Lung (tissue), 12 donors: ENCODE results near the gene DR1. TPM values are rescaled to one million over a fixed set of nuclear protein-coding genes. Genes with fewer than 3 reads are reported as not detected.

Source experiments
- ATAC-seq: fragments of 200-7000 bp; cut with Tn5 transposase; one replicate; pipeline ENCODE4 v1.9.1; 2020; ENCODE audit warnings: moderate number of reproducible peaks; ENCODE audit not compliant: insufficient read depth, low FRiP score
- DNase-seq, 3 donors: peaks; one replicate each; pipeline ENCODE4 v3.0.0-alpha.2; 2013 to 2017
- H3K27ac ChIP-seq, 2 donors: one replicate each; pipeline ENCODE4 v1.5.1; 2013; ENCODE audit warnings: mild to moderate bottlenecking in 2 of 2, moderate library complexity in 2 of 2, control low read depth in 1 of 2, inconsistent platforms in 1 of 2, low read depth in 1 of 2, low read length in 1 of 2
- H3K27me3 ChIP-seq, 3 donors: one replicate each; pipeline ENCODE4 v1.5.1; 2013; ENCODE audit warnings: low read length in 2 of 3; ENCODE audit not compliant: control insufficient read depth in 3 of 3, insufficient read depth in 3 of 3
- H3K36me3 ChIP-seq, 4 donors: one replicate each; pipeline ENCODE4 v1.5.1; 2013; ENCODE audit warnings: low read length in 4 of 4, mild to moderate bottlenecking in 1 of 4, moderate library complexity in 1 of 4; ENCODE audit not compliant: control insufficient read depth in 4 of 4, insufficient read depth in 4 of 4
- H3K4me1 ChIP-seq, 5 donors: one replicate each; pipeline ENCODE4 v1.5.1; 2013; ENCODE audit warnings: low read length in 5 of 5, mild to moderate bottlenecking in 2 of 5, moderate library complexity in 1 of 5; ENCODE audit not compliant: control insufficient read depth in 5 of 5, insufficient read depth in 5 of 5
- H3K4me3 ChIP-seq: one replicate; pipeline ENCODE4 v1.5.1; 2013; ENCODE audit warnings: mild to moderate bottlenecking, control low read depth, moderate library complexity
- H3K9ac ChIP-seq, 2 donors: one replicate each; pipeline ENCODE4 v1.5.1; 2013; ENCODE audit warnings: low read length in 2 of 2, control low read depth in 1 of 2; ENCODE audit not compliant: insufficient read depth in 1 of 2
- H3K9me3 ChIP-seq, 4 donors: one replicate each; pipeline ENCODE4 v1.5.1; 2013; ENCODE audit warnings: low read length in 3 of 4, mild to moderate bottlenecking in 1 of 4, moderate library complexity in 1 of 4; ENCODE audit not compliant: control insufficient read depth in 4 of 4, insufficient read depth in 3 of 4
- CTCF ChIP-seq: IDR thresholded peaks from 2 replicates; pipeline ENCODE4 v1.5.1; 2012; ENCODE audit warnings: mild to moderate bottlenecking; ENCODE audit errors: control extremely low read depth, extremely low read depth
- WGBS, 2 donors: extraction: QIAGEN DNeasy Blood & Tissue Kit; methylation state at CpG; one replicate each; pipeline ENCODE4 v1.1.7; 2013; 5-methylcytosine and 5-hydroxymethylcytosine counted together
- polyA plus RNA-seq, 2 donors: library from polyadenylated mRNA; stranded (reverse); fragments of 200-250 nt; gene quantifications; one replicate each; pipeline ENCODE4 v1.2.1, GENCODE V29; 2013
- total RNA-seq, 2 donors: library from RNA; depleted of rRNA in 1 of 2; stranded (reverse); fragments of >200 nt in 1 of 2; gene quantifications; one replicate each; pipeline ENCODE4 v1.2.1, GENCODE V29; 2014 to 2021
- donor health status: control.
- donor health status: control.
- donor health status: Bipolar disorder and iron deficiency.
- donor health status: healthy.
- donor health status: DM: yes; HTN: yes; CAD: no.

DR1 gene
- total and polyA plus RNA-seq, 4 donors: 10.5 to 59.5 (median 34.4) TPM

GRCh38 chr1:93394514-93394913, 48.8 kb downstream of the DR1 start:
- no peaks in the 10 kb centered on the region for H3K27me3 ChIP-seq
- H3K4me1 ChIP-seq: no peaks in the 10 kb centered on the region
- no peak overlapping the region for H3K27ac ChIP-seq
- no peak overlapping the region for H3K4me3 ChIP-seq
- DNase-seq: no peak
- no peak for TF ChIP-seq CTCF
- no peak overlapping the region for H3K9ac ChIP-seq
- WGBS, 2 donors: 93 to 96% methylated on average over 2 of the region's 2 CpGs
- H3K36me3 ChIP-seq: no peaks in the 10 kb centered on the region
- no peak for ATAC-seq
- no peaks in the 10 kb centered on the region for H3K9me3 ChIP-seq

DNA sequence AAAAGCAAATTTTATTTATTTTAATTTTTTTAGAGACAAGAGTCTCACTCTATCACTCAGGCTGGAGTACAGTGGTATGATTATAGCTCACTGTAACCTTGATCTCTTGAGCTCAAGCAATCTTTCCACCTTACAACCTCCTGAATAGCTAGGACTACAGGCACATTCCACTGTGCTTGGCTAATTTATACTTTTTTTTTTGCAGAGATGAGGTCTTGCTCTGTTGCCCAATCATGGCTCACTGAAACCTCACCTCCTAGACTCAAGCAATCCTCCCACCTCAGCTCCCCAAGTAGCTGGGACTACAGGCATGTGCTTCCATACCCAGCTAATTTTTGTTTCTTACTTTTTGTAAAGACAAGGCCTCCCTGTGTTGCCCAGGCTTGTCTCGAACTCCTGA, 49.5 kb downstream of the DR1 start:
- no peak for ATAC-seq
- 88 to 94% methylated on average over 1 of the region's 1 CpG for WGBS, 2 donors
- no peak overlapping the region for H3K9ac ChIP-seq
- H3K4me3 ChIP-seq: no peak overlapping the region
- no peaks in the 10 kb centered on the region for H3K27me3 ChIP-seq
- TF ChIP-seq CTCF: no peak
- no peaks in the 10 kb centered on the region for H3K4me1 ChIP-seq
- no peaks in the 10 kb centered on the region for H3K9me3 ChIP-seq
- H3K27ac ChIP-seq: no peak overlapping the region
- H3K36me3 ChIP-seq: no peaks in the 10 kb centered on the region
- no peak for DNase-seq

- no peak overlapping the region for H3K27ac ChIP-seq
- no peaks in the 10 kb centered on the region for H3K36me3 ChIP-seq
- H3K9ac ChIP-seq: no peak overlapping the region
- DNase-seq: no peak
- H3K27me3 ChIP-seq: no peaks in the 10 kb centered on the region
- no peak overlapping the region for H3K4me3 ChIP-seq
- no peaks in the 10 kb centered on the region for H3K4me1 ChIP-seq
- H3K9me3 ChIP-seq: no peaks in the 10 kb centered on the region
- no peak for TF ChIP-seq CTCF
- no peak for ATAC-seq
These were observed 54.1 kb downstream of the DR1 start for GRCh38 chr1:93399781-93400180.

GRCh38 chr1:93408203-93408602, 62.5 kb downstream of the DR1 start:
- DNase-seq (no peak), ATAC-seq (no peak)
- Histone ChIP-seq H3K9me3 (peaks cover 0 to 7% (median 0%) of the 10 kb centered on the region in 4 donors), H3K4me3 (no peak overlapping the region), H3K36me3 (no peaks in the 10 kb centered on the region), H3K27ac (no peak overlapping the region), H3K27me3 (no peaks in the 10 kb centered on the region), H3K9ac (no peak overlapping the region), H3K4me1 (no peaks in the 10 kb centered on the region)
- TF ChIP-seq CTCF: no peak
- WGBS, 2 donors: 91 to 97% methylated on average over 4 of the region's 4 CpGs
